GM12873 (cell line): Measurements from ENCODE around the gene PROCA1.

ENCODE experiments used
- TF ChIP-seq, protein P1 (sequence below): IDR thresholded peaks from 2 replicates; pipeline ENCODE4 v1.5.1; 2012; ENCODE audit warnings: low read depth, mild to moderate bottlenecking, moderate library complexity, low read length, control low read depth; ENCODE audit not compliant: insufficient read depth; ENCODE audit errors: missing control alignments

The PROCA1 gene

DNA sequence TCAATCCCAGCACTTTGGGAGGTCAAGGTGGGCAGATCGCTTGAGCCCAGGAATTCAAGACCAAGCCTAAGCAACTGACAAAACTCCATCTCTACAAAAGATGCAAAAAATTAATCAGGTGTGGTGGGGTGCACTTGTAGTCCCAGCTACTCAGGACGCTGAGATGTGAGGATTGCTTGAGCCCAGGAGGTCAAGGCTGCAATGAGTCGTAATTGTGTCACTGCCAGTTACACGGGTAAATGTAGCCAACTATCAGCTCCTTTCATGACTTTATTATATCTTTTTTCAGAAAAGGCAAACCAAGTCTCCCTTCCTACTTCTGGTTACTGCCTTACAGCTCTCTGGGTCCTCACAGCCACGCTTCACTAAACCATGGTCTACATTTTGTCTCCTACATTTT lies 53.9 kb downstream of the PROCA1 start:
- TF ChIP-seq, protein P1, sequence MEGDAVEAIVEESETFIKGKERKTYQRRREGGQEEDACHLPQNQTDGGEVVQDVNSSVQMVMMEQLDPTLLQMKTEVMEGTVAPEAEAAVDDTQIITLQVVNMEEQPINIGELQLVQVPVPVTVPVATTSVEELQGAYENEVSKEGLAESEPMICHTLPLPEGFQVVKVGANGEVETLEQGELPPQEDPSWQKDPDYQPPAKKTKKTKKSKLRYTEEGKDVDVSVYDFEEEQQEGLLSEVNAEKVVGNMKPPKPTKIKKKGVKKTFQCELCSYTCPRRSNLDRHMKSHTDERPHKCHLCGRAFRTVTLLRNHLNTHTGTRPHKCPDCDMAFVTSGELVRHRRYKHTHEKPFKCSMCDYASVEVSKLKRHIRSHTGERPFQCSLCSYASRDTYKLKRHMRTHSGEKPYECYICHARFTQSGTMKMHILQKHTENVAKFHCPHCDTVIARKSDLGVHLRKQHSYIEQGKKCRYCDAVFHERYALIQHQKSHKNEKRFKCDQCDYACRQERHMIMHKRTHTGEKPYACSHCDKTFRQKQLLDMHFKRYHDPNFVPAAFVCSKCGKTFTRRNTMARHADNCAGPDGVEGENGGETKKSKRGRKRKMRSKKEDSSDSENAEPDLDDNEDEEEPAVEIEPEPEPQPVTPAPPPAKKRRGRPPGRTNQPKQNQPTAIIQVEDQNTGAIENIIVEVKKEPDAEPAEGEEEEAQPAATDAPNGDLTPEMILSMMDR, result no peak

GRCh38 chr17:28655160-28655559 lies 56.5 kb downstream of the PROCA1 start:
- TF ChIP-seq, protein P1, result no peak
